Measurements from ENCODE around the gene CTSZ.

CTSZ gene

DNA sequence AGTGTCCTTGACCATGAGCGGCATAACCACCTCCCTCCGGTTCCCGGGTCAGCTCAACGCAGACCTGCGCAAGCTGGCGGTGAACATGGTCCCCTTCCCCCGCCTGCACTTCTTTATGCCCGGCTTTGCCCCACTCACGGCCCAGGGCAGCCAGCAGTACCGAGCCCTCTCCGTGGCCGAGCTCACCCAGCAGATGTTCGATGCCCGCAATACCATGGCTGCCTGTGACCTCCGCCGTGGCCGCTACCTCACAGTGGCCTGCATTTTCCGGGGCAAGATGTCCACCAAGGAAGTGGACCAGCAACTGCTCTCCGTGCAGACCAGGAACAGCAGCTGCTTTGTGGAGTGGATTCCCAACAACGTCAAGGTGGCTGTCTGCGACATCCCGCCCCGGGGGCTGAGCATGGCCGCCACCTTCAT is 17.1 kb upstream of the CTSZ start:
- TF ChIP-seq, protein P1, sequence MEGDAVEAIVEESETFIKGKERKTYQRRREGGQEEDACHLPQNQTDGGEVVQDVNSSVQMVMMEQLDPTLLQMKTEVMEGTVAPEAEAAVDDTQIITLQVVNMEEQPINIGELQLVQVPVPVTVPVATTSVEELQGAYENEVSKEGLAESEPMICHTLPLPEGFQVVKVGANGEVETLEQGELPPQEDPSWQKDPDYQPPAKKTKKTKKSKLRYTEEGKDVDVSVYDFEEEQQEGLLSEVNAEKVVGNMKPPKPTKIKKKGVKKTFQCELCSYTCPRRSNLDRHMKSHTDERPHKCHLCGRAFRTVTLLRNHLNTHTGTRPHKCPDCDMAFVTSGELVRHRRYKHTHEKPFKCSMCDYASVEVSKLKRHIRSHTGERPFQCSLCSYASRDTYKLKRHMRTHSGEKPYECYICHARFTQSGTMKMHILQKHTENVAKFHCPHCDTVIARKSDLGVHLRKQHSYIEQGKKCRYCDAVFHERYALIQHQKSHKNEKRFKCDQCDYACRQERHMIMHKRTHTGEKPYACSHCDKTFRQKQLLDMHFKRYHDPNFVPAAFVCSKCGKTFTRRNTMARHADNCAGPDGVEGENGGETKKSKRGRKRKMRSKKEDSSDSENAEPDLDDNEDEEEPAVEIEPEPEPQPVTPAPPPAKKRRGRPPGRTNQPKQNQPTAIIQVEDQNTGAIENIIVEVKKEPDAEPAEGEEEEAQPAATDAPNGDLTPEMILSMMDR (IDR thresholded peaks at IDR 0.05; ENCODE audit: low read depth, low read length) = no peak

DNA sequence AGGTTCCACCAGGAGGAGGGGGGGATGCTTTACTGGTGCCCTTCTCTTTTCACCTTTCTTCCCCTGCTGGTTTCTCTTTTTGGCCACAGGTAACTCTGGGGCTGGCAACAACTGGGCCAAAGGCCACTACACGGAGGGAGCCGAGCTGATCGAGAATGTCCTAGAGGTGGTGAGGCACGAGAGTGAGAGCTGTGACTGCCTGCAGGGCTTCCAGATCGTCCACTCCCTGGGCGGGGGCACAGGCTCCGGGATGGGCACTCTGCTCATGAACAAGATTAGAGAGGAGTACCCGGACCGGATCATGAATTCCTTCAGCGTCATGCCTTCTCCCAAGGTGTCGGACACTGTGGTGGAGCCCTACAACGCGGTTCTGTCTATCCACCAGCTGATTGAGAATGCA is 16.6 kb upstream of the CTSZ start:
- DNase-seq (ENCODE audit: extremely low read depth, low read depth) = no peak
- TF ChIP-seq, protein P1 (IDR thresholded peaks at IDR 0.05; ENCODE audit: low read depth, low read length) = no peak

More for the DNA sequence above, 17.1 kb upstream of the CTSZ start:
- DNase-seq (ENCODE audit: extremely low read depth, low read depth) = no peak

DNA sequence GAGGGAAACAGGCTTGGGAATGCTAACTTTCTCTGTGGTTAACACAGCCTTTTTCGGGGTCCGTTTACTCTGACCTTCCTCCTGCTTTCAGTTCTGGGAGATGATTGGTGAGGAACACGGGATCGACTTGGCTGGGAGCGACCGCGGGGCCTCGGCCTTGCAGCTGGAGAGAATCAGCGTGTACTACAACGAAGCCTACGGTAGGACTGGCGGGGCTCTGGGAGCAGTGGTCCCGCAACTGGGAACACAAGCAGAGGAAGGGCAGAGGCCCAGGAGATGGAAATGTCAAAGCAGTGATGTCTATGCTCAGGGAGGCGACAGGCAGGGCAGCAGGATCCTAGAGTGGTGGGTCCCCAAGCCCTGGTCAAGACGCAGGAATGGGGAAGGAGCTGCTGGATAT is 15.7 kb upstream of the CTSZ start:
- DNase-seq (ENCODE audit: extremely low read depth, low read depth) = no peak
- TF ChIP-seq, protein P1 (IDR thresholded peaks at IDR 0.05; ENCODE audit: low read depth, low read length) = no peak

DNA sequence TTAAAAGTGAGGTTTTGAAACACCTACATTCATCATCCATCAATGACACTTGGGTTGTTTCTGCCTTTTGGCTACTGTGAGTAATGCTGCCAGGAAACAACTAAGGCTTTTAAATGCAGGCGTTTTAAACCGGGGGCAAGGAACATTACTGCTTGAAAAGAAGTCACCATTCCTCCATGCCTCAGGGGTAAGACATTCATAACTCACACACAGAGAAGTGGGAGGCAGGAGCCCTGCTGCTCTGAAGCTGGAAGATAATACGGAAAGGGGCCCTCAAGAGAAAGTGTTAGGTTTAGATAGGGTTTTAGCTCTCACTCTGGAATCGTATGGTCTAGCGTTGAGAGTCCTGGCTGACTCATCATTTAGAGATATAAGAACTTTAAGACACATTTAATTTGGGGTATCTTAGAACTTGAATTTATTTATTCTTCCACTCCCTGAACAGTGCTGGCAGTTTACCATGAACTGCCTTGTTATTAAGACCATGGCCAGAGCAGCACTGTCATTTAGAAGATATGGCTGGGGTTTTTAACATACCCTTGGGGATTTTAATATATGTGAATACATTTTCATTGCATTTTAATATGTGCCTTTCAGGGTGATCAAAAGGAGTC is 14.0 kb upstream of the CTSZ start:
- DNase-seq (ENCODE audit: extremely low read depth, low read depth) = no peak

DNA sequence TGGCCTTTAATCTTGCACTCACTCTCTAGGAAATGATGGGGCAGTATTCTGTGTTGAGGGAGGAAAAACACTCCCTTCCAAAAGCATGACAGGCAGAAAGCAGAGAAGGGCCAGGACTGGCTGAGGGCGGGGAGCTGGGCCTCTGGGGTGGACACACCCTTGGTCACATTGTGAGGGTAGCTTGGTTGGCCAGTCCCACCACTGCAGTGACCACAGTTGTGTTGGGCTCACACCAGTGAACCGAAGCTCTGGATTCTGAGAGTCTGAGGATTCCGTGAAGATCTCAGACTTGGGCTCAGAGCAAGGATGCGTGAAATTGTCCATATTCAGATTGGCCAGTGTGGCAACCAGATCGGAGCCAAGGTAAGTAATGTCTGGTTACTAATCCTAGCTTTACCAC is 12.2 kb upstream of the CTSZ start, which contains the start of gene TUBB1:
Gene TUBB1, plus strand, starts transcription at position 213 of the 400 bp plus-strand sequence. Its CDS starts 94 bp downstream, at position 307.
- TF ChIP-seq, protein P1 (IDR thresholded peaks at IDR 0.05; ENCODE audit: low read depth, low read length) = no peak

More for the DNA sequence above, 14.0 kb upstream of the CTSZ start:
- TF ChIP-seq, protein P1 (IDR thresholded peaks at IDR 0.05; ENCODE audit: low read depth, low read length) = no peak

DNA sequence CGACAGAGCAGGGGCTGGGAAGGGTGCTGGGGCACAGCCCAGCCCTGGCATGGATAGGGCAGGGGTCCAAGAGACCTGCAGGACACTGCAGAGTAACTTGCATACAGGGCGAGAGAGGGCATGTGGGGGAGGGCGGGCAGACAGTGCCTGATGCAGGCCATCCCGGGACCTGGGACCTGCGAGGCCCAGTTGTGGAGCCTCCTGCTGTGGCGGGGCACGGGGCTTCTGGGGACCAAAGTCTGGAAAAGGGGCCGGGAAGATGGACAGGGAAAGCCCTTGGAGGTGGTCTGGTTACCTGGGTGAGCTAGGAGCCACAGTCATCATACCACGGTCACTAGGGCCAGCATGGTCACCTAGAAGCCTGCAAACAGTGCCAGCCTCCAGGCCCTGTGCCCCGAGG is 11.8 kb upstream of the CTSZ start:
- no peak for DNase-seq (ENCODE audit: extremely low read depth, low read depth)
- TF ChIP-seq, protein P1 (IDR thresholded peaks at IDR 0.05; ENCODE audit: low read depth, low read length) = no peak

More for the DNA sequence above, 12.2 kb upstream of the CTSZ start, which contains the start of gene TUBB1:
- DNase-seq (ENCODE audit: extremely low read depth, low read depth) = no peak

DNA sequence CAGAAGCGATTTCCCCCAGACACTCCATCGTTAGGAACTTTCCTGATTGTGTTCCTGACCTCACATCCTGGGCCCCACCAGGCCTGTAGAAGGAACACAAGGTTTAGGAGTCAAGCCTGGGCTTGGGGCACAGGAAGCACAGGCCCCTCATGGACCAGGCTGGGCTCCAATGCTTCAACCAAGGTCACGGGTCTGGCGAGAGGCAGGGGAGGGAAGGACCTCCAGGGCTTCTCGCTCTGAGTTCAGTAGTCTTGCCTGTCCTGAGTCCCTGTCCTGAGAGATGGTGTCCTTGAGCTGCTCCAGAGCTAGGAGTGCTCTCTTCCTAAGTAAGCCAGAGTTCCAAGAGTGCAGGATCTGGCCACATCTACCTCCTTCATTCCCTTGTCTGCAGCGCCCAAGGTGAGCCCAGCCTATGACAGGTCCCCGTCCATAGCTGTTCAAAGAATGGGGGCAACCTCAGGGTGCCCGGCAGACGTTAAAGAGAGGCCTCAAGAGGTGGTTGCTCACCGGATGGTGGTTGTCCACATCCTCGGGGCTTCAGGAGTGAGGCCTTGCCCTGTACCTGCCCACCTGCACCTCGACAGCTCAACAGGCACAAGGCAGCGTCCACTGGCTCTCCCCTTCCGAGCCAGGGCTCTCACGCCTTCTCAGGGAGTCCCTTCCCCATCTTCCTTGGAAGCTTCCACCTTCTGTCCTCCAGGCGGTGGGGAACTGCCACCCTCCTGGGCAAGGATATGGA is 10.6 kb upstream of the CTSZ start:
- no peak for DNase-seq (ENCODE audit: extremely low read depth, low read depth)
- TF ChIP-seq, protein P1 (IDR thresholded peaks at IDR 0.05; ENCODE audit: low read depth, low read length) = no peak
